ENCODE results near the gene CRLF2.
"Not testable (repeated sequence)": the region's sequence is repeated elsewhere in the genome, so short reads cannot be mapped to it uniquely, and the experiment has no call there.

DNA sequence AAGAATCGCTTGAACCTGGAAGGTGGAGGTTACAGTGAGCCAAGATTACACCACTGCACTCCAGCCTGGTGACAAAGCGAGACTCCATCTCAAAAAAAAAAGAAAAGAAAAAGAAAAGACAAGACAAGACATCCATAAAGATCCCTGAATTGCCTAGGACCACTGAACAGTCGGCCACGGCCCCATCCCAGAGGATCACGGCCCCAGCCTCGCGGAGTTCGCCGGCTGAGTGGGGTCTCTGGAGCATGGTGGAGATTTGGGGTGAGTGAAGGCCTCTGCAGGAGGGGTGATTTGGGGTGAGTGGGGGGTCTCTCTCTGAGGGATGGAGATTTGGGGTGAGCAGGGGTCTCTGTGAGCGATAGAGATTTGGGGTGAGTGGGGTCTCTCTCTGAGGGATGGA, 28.1 kb upstream of the CRLF2 start:
- TF ChIP-seq CTCF (IDR thresholded peaks at IDR 0.05; ENCODE audit: insufficient read depth, low read length, poor library complexity, severe bottlenecking); EZH2phosphoT487 (conservative IDR thresholded peaks at IDR 0.05; ENCODE audit: low read length): not testable (repeated sequence)

Data from SU-DHL-6 (cell line).